Esophagus muscularis mucosa (tissue), 4 donors: ENCODE data around the gene TGFBR2. TPM values are rescaled to one million over a fixed set of nuclear protein-coding genes. Genes with fewer than 3 reads are reported as not detected.

ENCODE experiments used
- DNase-seq: peaks from one replicate; pipeline ENCODE4 v3.0.0-alpha.2; 2017; ENCODE audit errors: extremely low spot score
- H3K27ac ChIP-seq, 4 donors: fragments of 200-600 bp; sonication (generic); replicated peaks in 1 of 4; 1 replicate in 3 of 4; 2 replicates in 1 of 4; pipeline ENCODE4 v1.5.1; 2016 to 2019; ENCODE audit warnings: mild to moderate bottlenecking in 1 of 4
- H3K27me3 ChIP-seq, 4 donors: fragments of 200-600 bp; sonication (generic); one replicate each; pipeline versions ENCODE4 v1.5.1 to v1.6.0; 2016 to 2019
- H3K36me3 ChIP-seq, 4 donors: fragments of 200-600 bp; sonication (generic); one replicate each; pipeline ENCODE4 v1.5.1; 2016 to 2019
- H3K4me1 ChIP-seq, 4 donors: fragments of 200-600 bp; sonication (generic); one replicate each; pipeline ENCODE4 v1.5.1; 2016 to 2019
- H3K4me3 ChIP-seq, 4 donors: fragments of 200-600 bp; sonication (generic); 1 replicate in 2 of 4; 2 replicates in 2 of 4; pipeline ENCODE4 v1.5.1; 2016 to 2019; ENCODE audit warnings: mild to moderate bottlenecking in 4 of 4, moderate library complexity in 1 of 4
- H3K9me3 ChIP-seq, 4 donors: fragments of 200-600 bp; sonication (generic); 1 replicate in 3 of 4; 2 replicates in 1 of 4; pipeline ENCODE4 v1.5.1; 2016 to 2019
- CTCF ChIP-seq, 3 experiments: fragments of 200-600 bp in 2 of 3; fragments of 450-650 bp in 1 of 3; sonication (generic) in 2 of 3; IDR thresholded peaks; one replicate each; pipeline ENCODE4 v1.5.1; 2017 to 2019; ENCODE audit warnings: antibody characterized with exemption in 3 of 3, mild to moderate bottlenecking in 2 of 3, moderate library complexity in 1 of 3
- EP300 ChIP-seq: sonication (generic); formaldehyde crosslinking; IDR thresholded peaks from one replicate; pipeline ENCODE4 v1.6.1; 2017; ENCODE audit warnings: antibody characterized with exemption
- POLR2A ChIP-seq: fragments of 450-650 bp; IDR thresholded peaks from one replicate; pipeline ENCODE4 v1.6.1; 2017; ENCODE audit warnings: antibody characterized with exemption, moderate library complexity, mild to moderate bottlenecking, low read depth
- POLR2AphosphoS5 ChIP-seq, 2 donors: sonication (generic); formaldehyde crosslinking; IDR thresholded peaks; one replicate each; pipeline ENCODE4 v1.6.1; 2017; ENCODE audit warnings: antibody characterized with exemption in 2 of 2
- WGBS: methylation state at CpG from one replicate; pipeline ENCODE4 v1.1.5; 2018; 5-methylcytosine and 5-hydroxymethylcytosine counted together
- intact Hi-C: fragments of 100-400 bp; cut with DNase I; formaldehyde crosslinking; loops from one replicate; pipeline ENCODE4 v1.15.1; 2023
- total RNA-seq, 4 donors: library from RNA; depleted of rRNA; stranded (reverse); fragments of >200 nt; gene quantifications; one replicate each; pipeline versions ENCODE4 v1.1.0 to v1.2.1, GENCODE V29; 2016

The TGFBR2 gene
- total RNA-seq, 4 donors from 2014 or later: 202 to 292 (median 261) TPM

- no peak for DNase-seq
- Histone ChIP-seq H3K4me3 (no peak overlapping the region), H3K9me3 (no peaks in the 10 kb centered on the region), H3K4me1 (peaks cover 85 to 100% (median 97%) of the 10 kb centered on the region in 4 donors), H3K36me3 (peaks cover 7 to 43% (median 16%) of the 10 kb centered on the region in 4 donors), H3K27ac (peak overlapping the region; percentile 57 to 75 (median 71)), H3K27me3 (no peaks in the 10 kb centered on the region)
- 28% methylated on average over 3 of the region's 3 CpGs for WGBS
- TF ChIP-seq POLR2AphosphoS5 (IDR thresholded peaks at IDR 0.05): peak in 1 of 2 donors; percentile 10
- no peak for TF ChIP-seq CTCF (IDR thresholded peaks at IDR 0.05)
- intact Hi-C loops: loop anchor here (5.0 kb wide), 1 partner anchor 72 kb away; no protein-coding TSS in a partner anchor
These were observed 78.0 kb downstream of the TGFBR2 start for GRCh38 chr3:30684356-30684755.

- peak overlapping the region; percentile 57 to 75 (median 71) for H3K27ac ChIP-seq
- no peaks in the 10 kb centered on the region for H3K27me3 ChIP-seq
- no peak overlapping the region for H3K4me3 ChIP-seq
- H3K4me1 ChIP-seq: peaks cover 84 to 100% (median 97%) of the 10 kb centered on the region in 4 donors
- TF ChIP-seq POLR2AphosphoS5 (IDR thresholded peaks at IDR 0.05): no peak
- no peak for TF ChIP-seq EP300
- no peak for TF ChIP-seq POLR2A
- no peak for TF ChIP-seq CTCF (IDR thresholded peaks at IDR 0.05)
- WGBS: 84% methylated on average over 2 of the region's 2 CpGs
- intact Hi-C loops: no loop called here
- no peak for DNase-seq
- no peaks in the 10 kb centered on the region for H3K9me3 ChIP-seq
- peaks cover 4 to 40% (median 17%) of the 10 kb centered on the region in 4 donors for H3K36me3 ChIP-seq
These were observed 78.9 kb downstream of the TGFBR2 start for GRCh38 chr3:30685267-30685667.

GRCh38 chr3:30686176-30686575, 79.8 kb downstream of the TGFBR2 start:
- no peak for TF ChIP-seq CTCF (IDR thresholded peaks at IDR 0.05)
- peaks cover 82 to 100% (median 97%) of the 10 kb centered on the region in 4 donors for H3K4me1 ChIP-seq
- DNase-seq: no peak
- intact Hi-C loops: no loop called here
- peak overlapping the region in 3 of 4 donors; percentile 57 to 73 (median 69) for H3K27ac ChIP-seq
- no peak overlapping the region for H3K4me3 ChIP-seq
- H3K27me3 ChIP-seq: no peaks in the 10 kb centered on the region
- no peaks in the 10 kb centered on the region for H3K9me3 ChIP-seq
- peaks cover 7 to 48% (median 23%) of the 10 kb centered on the region in 4 donors for H3K36me3 ChIP-seq
- 95% methylated on average over 2 of the region's 2 CpGs for WGBS

GRCh38 chr3:30686799-30687198, 80.4 kb downstream of the TGFBR2 start:
- H3K36me3 ChIP-seq: peaks cover 10 to 53% (median 29%) of the 10 kb centered on the region in 4 donors
- 78% methylated on average over 2 of the region's 2 CpGs for WGBS
- DNase-seq: no peak
- no peaks in the 10 kb centered on the region for H3K9me3 ChIP-seq
- no peak overlapping the region for H3K4me3 ChIP-seq
- peaks cover 81 to 100% (median 97%) of the 10 kb centered on the region in 4 donors for H3K4me1 ChIP-seq
- TF ChIP-seq CTCF (IDR thresholded peaks at IDR 0.05): no peak
- TF ChIP-seq EP300: no peak
- no peak for TF ChIP-seq POLR2A
- no peak for TF ChIP-seq POLR2AphosphoS5 (IDR thresholded peaks at IDR 0.05)
- H3K27ac ChIP-seq: peak overlapping the region in 2 of 4 donors; percentile 73
- intact Hi-C loops: no loop called here
- no peaks in the 10 kb centered on the region for H3K27me3 ChIP-seq

- Histone ChIP-seq H3K36me3 (peaks cover 10 to 66% (median 35%) of the 10 kb centered on the region in 4 donors), H3K4me1 (peaks cover 72 to 100% (median 97%) of the 10 kb centered on the region in 4 donors), H3K4me3 (no peak overlapping the region), H3K9me3 (no peaks in the 10 kb centered on the region), H3K27me3 (no peaks in the 10 kb centered on the region), H3K27ac (peak overlapping the region; percentile 70 to 73 (median 73))
- intact Hi-C loops: no loop called here
- WGBS: 90% methylated on average over 8 of the region's 8 CpGs
- DNase-seq: no peak
- TF ChIP-seq POLR2A: no peak
- TF ChIP-seq EP300: no peak
- TF ChIP-seq POLR2AphosphoS5 (IDR thresholded peaks at IDR 0.05): no peak
- no peak for TF ChIP-seq CTCF (IDR thresholded peaks at IDR 0.05)
These were observed 81.6 kb downstream of the TGFBR2 start for GRCh38 chr3:30687930-30688570.
